H9 (cell line): ENCODE measurements around the gene NUP58. TPM values are rescaled to one million over a fixed set of nuclear protein-coding genes. Genes with fewer than 3 reads are reported as not detected.
A peak's percentile ranks its signal among the peaks of the same experiment; 100 is the strongest.

ENCODE experiments used
- DNase-seq: peaks from one replicate; pipeline ENCODE4 v3.0.0-alpha.2; 2017
- H2AFZ ChIP-seq: one replicate; pipeline ENCODE4 v1.6.1; 2013; ENCODE audit warnings: mild to moderate bottlenecking, low read length, control low read depth, moderate library complexity
- H2AK5ac ChIP-seq: 2 replicates; pipeline ENCODE4 v1.6.1; 2013; ENCODE audit warnings: low read length, control low read depth, mixed read lengths; ENCODE audit not compliant: insufficient read length
- H2BK120ac ChIP-seq: one replicate; pipeline ENCODE4 v1.6.1; 2013; ENCODE audit warnings: low read depth, mild to moderate bottlenecking, low read length, control low read depth, inconsistent platforms; ENCODE audit not compliant: poor library complexity, severe bottlenecking
- H2BK12ac ChIP-seq: 2 replicates; pipeline ENCODE4 v1.6.1; 2013; ENCODE audit warnings: low read length, control low read depth, mixed read lengths, low read depth; ENCODE audit not compliant: insufficient read length
- H2BK15ac ChIP-seq: 2 replicates; pipeline ENCODE4 v1.6.1; 2013; ENCODE audit warnings: low read depth, low read length, control low read depth
- H2BK20ac ChIP-seq: one replicate; pipeline ENCODE4 v1.6.1; 2013; ENCODE audit warnings: low read depth, mild to moderate bottlenecking, low read length, control low read depth, inconsistent platforms; ENCODE audit not compliant: poor library complexity, severe bottlenecking
- H2BK5ac ChIP-seq: 2 replicates; pipeline ENCODE4 v1.6.1; 2013; ENCODE audit warnings: low read length, control low read depth, mixed read lengths; ENCODE audit not compliant: insufficient read length
- H3K14ac ChIP-seq: 2 replicates; pipeline ENCODE4 v1.6.1; 2013; ENCODE audit warnings: low read length, control low read depth; ENCODE audit not compliant: insufficient read depth
- H3K18ac ChIP-seq: 2 replicates; pipeline ENCODE4 v1.6.1; 2013; ENCODE audit warnings: low read depth, mild to moderate bottlenecking, mixed read lengths, low read length, control low read depth; ENCODE audit not compliant: insufficient read length
- H3K23ac ChIP-seq: 2 replicates; pipeline ENCODE4 v1.6.1; 2013; ENCODE audit warnings: low read length, control low read depth, mixed read lengths, low read depth; ENCODE audit not compliant: insufficient read length
- H3K23me2 ChIP-seq: 2 replicates; pipeline ENCODE4 v1.6.1; 2013; ENCODE audit warnings: low read depth, mild to moderate bottlenecking, mixed read lengths, low read length, control low read depth; ENCODE audit not compliant: insufficient read length, poor library complexity, severe bottlenecking
- H3K27ac ChIP-seq: 2 replicates; pipeline ENCODE4 v1.5.1; 2013; ENCODE audit warnings: low read length, control low read depth, mixed read lengths, low read depth; ENCODE audit not compliant: insufficient read length
- H3K27me3 ChIP-seq: 2 replicates; pipeline ENCODE4 v1.6.1; 2013; ENCODE audit warnings: low read length, control low read depth, inconsistent platforms; ENCODE audit not compliant: insufficient read depth
- H3K4ac ChIP-seq: 2 replicates; pipeline ENCODE4 v1.6.1; 2013; ENCODE audit warnings: low read depth, mild to moderate bottlenecking, control low read depth, inconsistent platforms, low read length, moderate library complexity
- H3K4me1 ChIP-seq: 2 replicates; pipeline ENCODE4 v1.6.1; 2013; ENCODE audit warnings: low read length, control low read depth, inconsistent platforms; ENCODE audit not compliant: insufficient read depth
- H3K4me2 ChIP-seq: 2 replicates; pipeline ENCODE4 v1.6.1; 2013; ENCODE audit warnings: low read length, control low read depth, mixed read lengths; ENCODE audit not compliant: insufficient read length, insufficient read depth
- H3K56ac ChIP-seq: 2 replicates; pipeline ENCODE4 v1.6.1; 2013; ENCODE audit warnings: low read depth, mild to moderate bottlenecking, mixed read lengths, low read length, control low read depth; ENCODE audit not compliant: insufficient read length
- H3K79me1 ChIP-seq: 2 replicates; pipeline ENCODE4 v1.6.1; 2013; ENCODE audit warnings: low read depth, mild to moderate bottlenecking, moderate library complexity, low read length, control low read depth, inconsistent platforms; ENCODE audit not compliant: insufficient read depth, poor library complexity, severe bottlenecking
- H3K79me2 ChIP-seq: 2 replicates; pipeline ENCODE4 v1.6.1; 2013; ENCODE audit warnings: low read length, control low read depth, inconsistent platforms; ENCODE audit not compliant: insufficient read depth
- H3K9ac ChIP-seq: 2 replicates; pipeline ENCODE4 v1.6.1; 2013; ENCODE audit warnings: low read length, control low read depth, mixed read lengths; ENCODE audit not compliant: insufficient read length; ENCODE audit errors: extremely low read depth
- H3K9me3 ChIP-seq: one replicate; pipeline ENCODE4 v1.6.1; 2013; ENCODE audit warnings: low read depth, low read length, inconsistent platforms; ENCODE audit not compliant: control insufficient read depth
- H3T11ph ChIP-seq: one replicate; pipeline ENCODE4 v1.6.1; 2013; ENCODE audit warnings: mild to moderate bottlenecking, low read length, control low read depth, inconsistent platforms
- H4K20me1 ChIP-seq: one replicate; pipeline ENCODE4 v1.6.1; 2013; ENCODE audit not compliant: control insufficient read depth, insufficient read length, insufficient read depth
- H4K5ac ChIP-seq: 2 replicates; pipeline ENCODE4 v1.6.1; 2013; ENCODE audit warnings: low read depth, mild to moderate bottlenecking, mixed read lengths, low read length, control low read depth; ENCODE audit not compliant: insufficient read length
- H4K8ac ChIP-seq: replicated peaks from 2 replicates; pipeline ENCODE4 v1.6.1; 2013; ENCODE audit warnings: low read length, control low read depth, mixed read lengths, low read depth; ENCODE audit not compliant: insufficient read length
- H4K91ac ChIP-seq: 2 replicates; pipeline ENCODE4 v1.6.1; 2013; ENCODE audit warnings: low read depth, mild to moderate bottlenecking, moderate library complexity, mixed read lengths, low read length, control low read depth; ENCODE audit not compliant: insufficient read length
- H3K27ac Mint-ChIP-seq, 3 experiments: 2 replicates in 2 of 3; 3 replicates in 1 of 3; pipeline ENCODE4 v1.8.0; 2020 to 2021; ENCODE audit warnings: mixed read lengths in 3 of 3, mild to moderate bottlenecking in 1 of 3, moderate library complexity in 1 of 3
- H3K27me3 Mint-ChIP-seq: 2 replicates; pipeline ENCODE4 v1.8.0; 2021; ENCODE audit warnings: low read depth, mild to moderate bottlenecking, moderate library complexity, mixed read lengths
- H3K36me3 Mint-ChIP-seq, 3 experiments: 2 replicates in 2 of 3; 3 replicates in 1 of 3; pipeline ENCODE4 v1.8.0; 2020 to 2021; ENCODE audit warnings: low read depth in 3 of 3, mixed read lengths in 3 of 3; ENCODE audit not compliant: insufficient read depth in 1 of 3
- H3K4me1 Mint-ChIP-seq, 2 experiments: 2 replicates each; pipeline ENCODE4 v1.8.0; 2020; ENCODE audit warnings: mixed read lengths in 2 of 2
- H3K4me3 Mint-ChIP-seq, 2 experiments: 2 replicates in 1 of 2; 3 replicates in 1 of 2; pipeline ENCODE4 v1.8.0; 2020 to 2021; ENCODE audit warnings: mild to moderate bottlenecking in 2 of 2, mixed read lengths in 2 of 2, moderate library complexity in 1 of 2
- H3K9me3 Mint-ChIP-seq, 2 experiments: 2 replicates in 1 of 2; 3 replicates in 1 of 2; pipeline ENCODE4 v1.8.0; 2020; ENCODE audit warnings: mild to moderate bottlenecking in 2 of 2, mixed read lengths in 2 of 2, moderate library complexity in 1 of 2
- CTCF ChIP-seq: fragments of 200-600 bp; sonication (generic); conservative IDR thresholded peaks from 3 replicates; pipeline ENCODE4 v1.8.0; 2021; ENCODE audit warnings: antibody characterized with exemption, mild to moderate bottlenecking
- WGBS: extraction: QIAGEN DNeasy Blood & Tissue Kit; methylation state at CpG from one replicate; pipeline ENCODE4 v1.1.7; 2013; ENCODE audit warnings: missing lambda C conversion rate, low lambda C conversion rate, mixed read lengths; ENCODE audit not compliant: insufficient read length; ENCODE audit errors: extremely low coverage; 5-methylcytosine and 5-hydroxymethylcytosine counted together
- total RNA-seq: library from RNA; stranded (reverse); gene quantifications from 2 replicates; pipeline ENCODE4 v1.2.1, GENCODE V29; 2021

NUP58 gene
- total RNA-seq, 1 experiment from 2014 or later, result 77.6 TPM

DNA sequence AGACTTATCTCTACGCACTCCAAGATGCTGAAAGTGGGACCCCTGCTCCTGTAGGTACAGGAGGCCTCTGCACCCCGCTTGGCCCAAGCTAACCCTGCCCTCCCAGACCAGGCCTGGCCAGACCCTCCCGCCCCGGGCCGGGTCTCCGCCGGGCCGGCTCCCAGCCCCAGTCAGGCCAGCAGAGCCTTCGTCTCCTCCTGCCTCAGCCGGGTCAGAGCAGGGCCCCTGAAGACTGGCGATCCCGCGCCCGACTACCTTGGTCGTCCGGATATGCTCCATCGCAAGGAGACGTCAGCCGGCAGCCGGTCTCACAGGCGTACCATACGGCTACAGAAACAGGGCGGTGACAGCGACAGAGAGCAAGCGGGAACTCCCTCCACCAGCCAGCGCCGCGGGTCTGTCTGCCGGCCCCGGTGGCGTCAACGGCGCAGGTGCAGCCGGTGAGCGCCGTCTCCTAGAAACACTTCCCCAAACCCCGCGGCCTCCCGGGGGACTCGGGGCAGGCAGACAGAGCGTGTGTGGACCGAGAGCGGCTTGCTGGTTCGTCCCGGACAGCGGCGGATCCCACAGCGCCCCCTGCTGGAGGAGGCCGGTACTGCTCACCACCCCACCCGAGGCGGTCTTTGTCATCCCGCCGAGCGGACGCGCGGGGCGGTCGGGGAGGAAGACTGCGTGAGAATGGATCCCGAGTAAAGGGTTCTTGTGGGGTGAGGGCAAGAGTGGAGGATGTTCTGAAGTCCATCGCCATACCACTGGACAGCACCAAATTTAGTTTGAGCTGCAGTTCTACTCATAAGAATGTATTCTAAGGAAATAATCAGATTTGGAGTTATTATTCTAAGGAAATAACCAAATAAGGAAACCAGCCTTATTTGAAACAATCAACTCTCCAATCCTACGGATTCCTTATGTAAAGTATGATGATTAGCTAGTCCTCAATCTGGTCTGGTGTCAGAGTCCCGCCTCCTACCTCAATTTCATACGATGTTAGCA is 14.2 kb upstream of the NUP58 start, which contains the start of gene MTMR6:
Gene MTMR6, minus strand, starts transcription at position 520 of the 993 bp plus-strand sequence. Its CDS starts 241 bp downstream, at position 279.
- Histone ChIP-seq H3K23ac (no peak within 1 kb of the TSS), H3K4me1 (no peaks in the 10 kb centered on the region; the same call in 1 of the 2 replicates), H4K5ac (no peak within 1 kb of the TSS), H2BK20ac (no peak within 1 kb of the TSS), H3K14ac (peak within 1 kb of the TSS; percentile 16; the same call in 1 of the 2 replicates), H2AFZ (no peak within 1 kb of the TSS), H2AK5ac (no peak within 1 kb of the TSS), H3K79me1 (no peaks in the 10 kb centered on the region), H3T11ph (no peak within 1 kb of the TSS), H2BK12ac (no peak within 1 kb of the TSS), H3K27ac (no peak within 1 kb of the TSS), H3K56ac (no peak within 1 kb of the TSS), H4K91ac (no peak within 1 kb of the TSS), H2BK5ac (no peak within 1 kb of the TSS), H2BK120ac (no peak within 1 kb of the TSS), H3K4me2 (peak within 1 kb of the TSS; percentile 71), H3K23me2 (peaks cover 5% of the 10 kb centered on the region), H3K27me3 (no peaks in the 10 kb centered on the region), H4K8ac (no peak within 1 kb of the TSS), H3K18ac (peak within 1 kb of the TSS; percentile 12), H3K79me2 (no peaks in the 10 kb centered on the region), H3K4ac (no peak within 1 kb of the TSS), H3K9ac (peak within 1 kb of the TSS; percentile 77), H2BK15ac (no peak within 1 kb of the TSS), H3K9me3 (no peaks in the 10 kb centered on the region), H4K20me1 (no peaks in the 10 kb centered on the region)
- peaks cover 11 to 14% of the 10 kb centered on the region in 2 experiments for H3K4me1 Mint-ChIP-seq
- DNase-seq, result peak; percentile 88
- H3K4me3 Mint-ChIP-seq, result peak within 1 kb of the TSS; percentile 83 to 94
- H3K27me3 Mint-ChIP-seq, result peaks cover 6% of the 10 kb centered on the region
- H3K9me3 Mint-ChIP-seq, result no peaks in the 10 kb centered on the region
- no CpG with 5 or more reads among the region's 65 CpGs for WGBS
- H3K27ac Mint-ChIP-seq, result peak within 1 kb of the TSS in 1 of 3 experiments; percentile 85; a peak in 2 of 7 replicates
- peak; percentile 100 for TF ChIP-seq CTCF
- no peaks in the 10 kb centered on the region for H3K36me3 Mint-ChIP-seq
